ENCODE measurements around the gene NHLRC2. TPM values are rescaled to one million over a fixed set of nuclear protein-coding genes. Genes with fewer than 3 reads are reported as not detected.
"Not testable (repeated sequence)": the region's sequence is repeated elsewhere in the genome, so short reads cannot be mapped to it uniquely, and the experiment has no call there.

NHLRC2 gene, protein sequence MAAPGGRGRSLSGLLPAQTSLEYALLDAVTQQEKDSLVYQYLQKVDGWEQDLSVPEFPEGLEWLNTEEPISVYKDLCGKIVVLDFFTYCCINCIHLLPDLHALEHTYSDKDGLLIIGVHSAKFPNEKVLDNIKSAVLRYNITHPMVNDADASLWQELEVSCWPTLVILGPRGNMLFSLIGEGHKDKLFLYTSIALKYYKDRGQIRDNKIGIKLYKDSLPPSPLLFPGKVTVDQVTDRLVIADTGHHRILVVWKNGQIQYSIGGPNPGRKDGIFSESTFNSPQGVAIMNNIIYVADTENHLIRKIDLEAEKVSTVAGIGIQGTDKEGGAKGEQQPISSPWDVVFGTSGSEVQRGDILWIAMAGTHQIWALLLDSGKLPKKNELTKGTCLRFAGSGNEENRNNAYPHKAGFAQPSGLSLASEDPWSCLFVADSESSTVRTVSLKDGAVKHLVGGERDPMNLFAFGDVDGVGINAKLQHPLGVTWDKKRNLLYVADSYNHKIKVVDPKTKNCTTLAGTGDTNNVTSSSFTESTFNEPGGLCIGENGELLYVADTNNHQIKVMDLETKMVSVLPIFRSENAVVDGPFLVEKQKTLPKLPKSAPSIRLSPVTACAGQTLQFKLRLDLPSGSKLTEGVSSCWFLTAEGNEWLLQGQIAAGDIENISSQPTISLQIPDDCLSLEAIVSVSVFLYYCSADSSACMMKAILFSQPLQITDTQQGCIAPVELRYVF
- 6.6 TPM for polyA plus RNA-seq (2013, experiment 1 of 2; ENCODE audit: insufficient read length)
- polyA plus RNA-seq (2013, experiment 2 of 2; ENCODE audit: insufficient read length): 6.4 TPM

DNA sequence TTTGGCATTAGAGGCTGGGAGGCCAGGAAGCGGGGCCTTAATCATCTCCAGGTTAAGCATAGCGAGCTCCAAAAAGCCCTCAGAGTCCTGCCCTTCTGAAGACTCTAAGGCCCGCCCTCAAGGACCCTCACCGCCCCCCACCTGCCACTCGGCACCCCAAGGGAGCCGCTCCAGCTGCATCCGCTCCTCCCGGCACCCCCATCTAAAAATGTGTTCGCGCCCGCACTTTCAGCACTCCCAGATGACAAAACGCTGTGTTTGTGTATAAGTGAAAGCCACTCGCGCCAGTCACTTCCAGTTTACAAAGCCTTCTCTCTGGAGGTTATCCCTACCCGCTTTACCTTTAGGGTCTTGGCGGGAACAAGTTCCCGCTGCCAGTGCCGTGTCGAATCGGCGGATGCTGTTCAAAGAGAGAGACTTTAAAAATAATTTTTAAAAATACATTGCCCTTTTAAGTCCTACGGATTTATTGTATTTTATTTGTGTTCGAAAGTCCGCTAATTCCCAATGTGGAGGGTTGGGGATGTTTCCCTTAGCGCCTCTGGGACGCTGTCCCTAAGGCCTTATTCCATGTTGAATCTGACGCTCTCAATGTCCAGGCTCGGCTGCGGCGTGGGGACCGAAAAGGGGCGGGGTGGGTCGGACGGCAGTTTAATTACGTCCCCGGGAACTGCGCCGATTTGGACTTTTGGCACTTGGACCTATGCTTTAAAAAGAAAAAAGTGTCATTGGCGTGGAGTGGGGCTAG lies at the start of gene NHLRC2, which contains the start of gene DCLRE1A:
NHLRC2 (plus strand) TSS at position 649 of the 748 bp plus-strand sequence. CDS start 212 bp downstream, outside the sequence.
DCLRE1A (minus strand) TSS at position 70 of the 748 bp plus-strand sequence. CDS start 900 bp downstream, outside the sequence.
- peak; percentile 82 for DNase-seq

- DNase-seq: no peak
These were observed 48.0 kb upstream of the NHLRC2 start for GRCh38 chr10:113806503-113806902.

DNA sequence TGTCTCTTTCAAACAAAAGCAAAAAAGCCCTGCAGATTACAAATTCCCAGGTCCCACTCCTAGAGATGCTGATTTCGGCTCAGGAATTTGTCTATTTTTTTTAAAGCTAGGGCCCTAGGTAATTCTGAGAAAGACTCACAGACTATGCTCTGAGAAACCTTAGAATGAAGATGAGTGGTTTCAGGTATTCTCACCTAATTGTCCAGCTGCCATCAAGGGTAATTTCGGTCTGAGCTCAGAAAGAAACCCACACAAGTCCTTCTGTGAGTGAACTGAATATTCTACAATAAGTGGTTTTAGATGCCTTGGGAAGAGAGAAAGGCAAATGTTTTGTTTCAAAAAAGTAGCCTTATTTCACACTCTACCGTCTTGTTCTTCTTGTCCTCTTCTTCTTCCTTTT lies 46.3 kb upstream of the NHLRC2 start:
- no peak for DNase-seq

- DNase-seq: not testable (repeated sequence)
These were observed 39.8 kb upstream of the NHLRC2 start for GRCh38 chr10:113814700-113815099.

- DNase-seq: no peak
These were observed 34.5 kb upstream of the NHLRC2 start for GRCh38 chr10:113819989-113820388.

- no peak for DNase-seq
These were observed 34.0 kb upstream of the NHLRC2 start for GRCh38 chr10:113820507-113820906.

- DNase-seq: not testable (repeated sequence)
These were observed 33.2 kb upstream of the NHLRC2 start for GRCh38 chr10:113821306-113821705.

GRCh38 chr10:113822174-113822573 lies 32.3 kb upstream of the NHLRC2 start:
- no peak for DNase-seq

DNA sequence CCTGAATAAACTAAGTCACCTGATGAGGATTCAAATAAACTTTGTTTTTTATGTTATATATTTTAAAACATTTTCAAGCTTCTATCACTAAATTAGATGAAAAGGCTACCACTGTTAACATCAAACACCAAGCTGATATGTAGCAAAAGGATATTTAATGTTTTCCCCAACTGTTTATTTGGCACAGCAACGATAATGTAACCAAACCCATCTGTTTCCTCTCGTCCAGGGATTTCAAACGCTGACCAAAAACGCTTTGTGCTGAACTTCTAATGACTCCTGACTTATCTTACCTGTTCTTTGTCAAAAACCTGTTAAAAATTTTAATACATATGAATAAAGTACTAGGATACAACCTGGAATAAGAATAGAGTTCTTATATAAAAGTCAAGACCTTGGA lies 31.1 kb upstream of the NHLRC2 start:
- DNase-seq: no peak

- no peak for DNase-seq
These were observed 28.7 kb upstream of the NHLRC2 start for GRCh38 chr10:113825791-113826190.

- not testable (repeated sequence) for DNase-seq
These were observed 25.9 kb upstream of the NHLRC2 start for GRCh38 chr10:113828567-113828966.

- no peak for DNase-seq
These were observed 12.3 kb upstream of the NHLRC2 start for GRCh38 chr10:113842171-113842570.

GRCh38 chr10:113843972-113844485 lies 10.4 kb upstream of the NHLRC2 start:
- DNase-seq: no peak

DNA sequence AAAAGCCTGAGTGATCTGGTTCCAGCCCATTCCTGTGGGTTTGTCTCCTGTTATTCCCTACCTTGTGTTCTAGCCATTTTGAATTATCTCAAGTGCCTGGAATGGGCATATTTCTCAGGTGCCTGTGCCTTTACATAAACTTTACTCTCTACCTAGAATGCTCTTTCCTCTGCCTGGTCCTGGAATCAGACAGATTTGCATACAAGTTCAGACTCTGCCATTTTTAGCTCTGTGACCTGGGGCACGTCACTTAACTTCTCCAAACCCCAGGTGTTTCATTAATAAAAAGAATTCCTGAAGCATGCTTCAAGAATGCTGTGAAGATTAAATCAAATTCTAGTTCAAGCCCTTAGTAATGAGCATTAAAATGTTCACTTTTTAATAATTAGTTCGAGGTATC lies 8.4 kb upstream of the NHLRC2 start:
- DNase-seq: no peak

DNA sequence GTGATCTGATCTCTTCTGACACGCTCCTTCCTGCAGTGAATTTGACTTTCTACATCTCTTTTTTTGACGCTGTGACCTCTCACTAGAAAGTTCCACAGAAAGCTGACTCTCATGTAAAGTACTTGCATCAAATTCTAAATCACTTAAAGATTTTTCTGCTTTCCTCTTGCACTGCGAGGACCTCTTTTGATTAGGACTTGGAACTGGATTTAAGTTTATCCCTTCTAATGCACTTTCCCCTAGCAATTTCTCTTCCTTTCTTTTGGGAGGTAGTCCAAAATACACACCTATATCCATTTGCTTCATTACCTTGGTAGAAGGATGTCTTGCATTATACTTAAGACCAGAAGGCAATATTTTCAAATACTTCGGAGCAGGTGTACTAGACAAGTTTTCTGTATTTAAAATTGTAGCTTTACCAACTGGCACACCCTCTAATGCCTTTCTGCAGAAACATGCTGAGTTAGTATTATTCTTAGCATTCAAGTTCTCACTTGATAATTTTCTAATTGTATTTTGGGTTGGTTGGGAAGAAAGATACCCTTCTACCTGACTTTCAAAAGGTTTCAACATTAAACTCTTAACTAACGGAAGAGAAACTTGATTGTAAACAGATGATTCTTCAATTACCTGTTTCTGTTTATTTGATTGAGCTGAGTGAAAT lies 5.2 kb upstream of the NHLRC2 start:
- DNase-seq: no peak

- DNase-seq: no peak
These were observed 4.5 kb upstream of the NHLRC2 start for GRCh38 chr10:113849946-113850345.

- DNase-seq: no peak
These were observed 866 bp upstream of the NHLRC2 start for GRCh38 chr10:113853578-113854012.

DNA sequence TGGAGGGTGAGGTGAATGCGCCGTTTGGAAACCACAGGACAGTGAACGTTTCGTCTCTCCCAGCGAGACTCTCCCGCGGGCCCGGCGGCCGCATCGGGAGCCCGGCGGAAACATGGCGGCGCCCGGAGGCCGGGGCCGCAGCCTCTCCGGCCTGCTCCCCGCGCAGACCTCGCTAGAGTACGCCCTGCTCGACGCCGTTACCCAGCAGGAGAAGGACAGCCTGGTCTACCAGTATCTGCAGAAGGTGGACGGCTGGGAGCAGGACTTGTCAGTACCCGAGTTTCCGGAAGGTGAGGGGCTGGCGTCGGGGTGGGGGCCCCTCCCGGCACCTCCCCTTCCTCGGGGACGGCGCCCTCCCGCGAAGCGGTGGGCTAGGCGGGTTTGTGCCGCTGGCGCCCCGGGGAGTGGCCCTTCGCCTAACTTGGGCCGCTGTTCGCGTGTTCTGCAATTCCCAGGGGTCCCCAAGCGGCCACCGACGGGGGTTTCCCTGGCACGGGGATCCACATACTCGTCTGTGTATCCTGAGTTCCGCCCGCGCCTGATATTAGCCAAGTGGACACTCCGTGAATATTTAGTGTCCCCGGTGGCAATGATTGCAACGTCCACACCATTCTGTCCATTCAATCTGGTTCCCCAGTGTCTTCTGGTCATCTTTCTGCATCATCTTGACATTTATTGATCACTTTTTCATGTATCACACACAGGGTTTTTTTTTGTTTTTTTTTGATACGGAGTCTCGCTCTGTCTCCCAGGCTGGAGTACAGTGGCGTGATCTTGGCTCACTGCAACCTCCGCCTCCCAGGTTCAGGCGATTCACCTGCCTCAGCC lies 514 bp downstream of the NHLRC2 start:
- DNase-seq: peak; percentile 35

- DNase-seq: no peak
These were observed 2.1 kb downstream of the NHLRC2 start for GRCh38 chr10:113856563-113856962.

DNA sequence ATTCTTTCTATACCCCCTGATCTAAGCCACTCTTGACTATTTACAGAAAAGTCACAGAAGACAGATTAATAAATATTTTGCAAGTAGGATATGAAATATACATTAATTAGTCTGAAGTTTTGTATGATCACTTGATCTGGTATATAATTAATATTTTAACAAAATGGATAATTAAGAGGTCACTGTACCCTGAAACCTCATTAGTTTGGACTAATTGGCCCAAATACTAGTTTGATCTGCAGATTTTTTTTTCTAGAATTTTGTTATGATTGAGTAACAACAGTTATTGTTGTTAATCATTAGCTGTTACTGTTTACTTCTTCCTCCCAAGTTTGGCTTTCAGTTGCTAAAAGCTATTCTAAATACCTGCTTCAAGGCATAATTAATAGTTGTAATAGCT lies 2.7 kb downstream of the NHLRC2 start:
- no peak for DNase-seq

GRCh38 chr10:113858541-113858940 lies 4.1 kb downstream of the NHLRC2 start:
- no peak for DNase-seq
